ENCODE results near the gene TBC1D19.

DNA sequence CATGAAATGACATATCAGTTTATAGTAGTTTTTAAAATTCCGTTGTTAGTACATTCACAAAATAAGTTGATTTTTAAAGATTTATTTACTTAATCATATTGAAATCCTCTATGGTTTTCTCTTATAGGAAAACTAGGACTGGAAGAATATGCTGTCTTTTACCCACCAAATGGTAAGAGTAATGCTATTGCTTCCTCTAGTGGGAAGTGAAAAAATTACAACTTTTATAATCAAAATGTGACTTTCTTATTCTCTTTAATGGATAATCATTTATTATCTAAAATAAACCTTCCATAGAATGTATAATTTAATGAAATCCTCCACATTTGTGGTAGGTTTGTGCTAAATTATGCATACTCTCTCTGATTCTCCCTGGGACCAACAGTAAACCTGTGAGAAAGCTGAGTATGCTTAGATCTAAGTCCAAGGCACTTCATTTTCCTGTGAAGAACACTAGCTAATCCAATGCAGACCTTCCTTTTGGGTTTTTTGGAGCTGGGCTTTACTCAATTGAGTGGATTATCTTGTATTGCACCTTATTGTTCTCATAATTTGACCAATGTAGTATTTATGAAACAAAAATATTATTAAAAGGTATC, 136.2 kb downstream of the TBC1D19 start:
- TF ChIP-seq POLR2AphosphoS5 (IDR thresholded peaks at IDR 0.05) = no peak
- peak; percentile 50 to 65 (median 57) for TF ChIP-seq CTCF (IDR thresholded peaks at IDR 0.05)
